Fibroblast of the aortic adventitia (primary cell): ENCODE data around the gene USP31. TPM values are rescaled to one million over a fixed set of nuclear protein-coding genes. Genes with fewer than 3 reads are reported as not detected.
A peak's percentile ranks its signal among the peaks of the same experiment; 100 is the strongest.

Experiments
- DNase-seq: peaks from one replicate; pipeline ENCODE4 v3.0.0-alpha.2; 2010; ENCODE audit warnings: low read depth
- H3K4me3 ChIP-seq: 2 replicates; pipeline ENCODE4 v1.5.1; 2011; ENCODE audit warnings: low read depth, mild to moderate bottlenecking, control low read depth, low read length, moderate library complexity
- CTCF ChIP-seq: IDR thresholded peaks from 2 replicates; pipeline ENCODE4 v1.5.1; 2011; ENCODE audit warnings: mild to moderate bottlenecking, low read length, control low read depth, inconsistent platforms; ENCODE audit not compliant: insufficient read depth
- total RNA-seq: library from RNA; depleted of rRNA; stranded (reverse); fragments of >200 nt; gene quantifications from 2 replicates; pipeline ENCODE4 v1.2.3, GENCODE V29; 2012; ENCODE audit warnings: low replicate concordance

Gene USP31
- total RNA-seq, 1 donor = 9.0 TPM

DNA sequence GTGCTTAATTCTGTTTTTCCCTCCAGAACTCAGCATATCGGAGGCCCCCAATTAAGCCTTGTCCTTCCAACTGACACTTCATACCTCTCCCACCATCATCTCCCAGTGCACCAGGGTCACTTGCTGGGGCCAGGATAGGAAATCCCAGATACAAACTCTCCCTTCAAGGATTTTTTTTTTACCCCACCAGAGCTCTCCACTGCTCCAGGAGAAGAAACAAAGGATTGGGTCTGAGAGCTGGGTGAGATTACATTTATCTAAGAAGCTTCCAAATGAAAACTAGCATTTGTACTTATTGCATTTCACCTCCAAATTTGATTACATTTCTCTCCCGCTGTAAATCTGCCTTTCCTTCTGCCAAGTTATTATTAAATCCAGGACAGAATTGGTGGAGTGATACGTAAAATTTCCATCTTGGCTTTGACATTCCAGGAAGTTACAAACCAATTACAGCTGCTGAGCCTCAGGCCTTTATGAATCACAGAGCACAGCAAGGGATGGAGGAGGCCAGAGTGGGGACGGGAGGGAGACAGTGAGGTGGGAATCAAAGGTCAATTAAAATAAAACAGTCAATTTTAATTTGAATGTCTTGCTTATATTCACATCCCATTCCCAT lies 123.5 kb downstream of the USP31 start:
- no peak overlapping the region for H3K4me3 ChIP-seq
- no peak for TF ChIP-seq CTCF
- DNase-seq = peak; percentile 25

GRCh38 chr16:23024044-23024443 lies 125.2 kb downstream of the USP31 start:
- DNase-seq = no peak
- TF ChIP-seq CTCF = no peak
- no peak overlapping the region for H3K4me3 ChIP-seq

DNA sequence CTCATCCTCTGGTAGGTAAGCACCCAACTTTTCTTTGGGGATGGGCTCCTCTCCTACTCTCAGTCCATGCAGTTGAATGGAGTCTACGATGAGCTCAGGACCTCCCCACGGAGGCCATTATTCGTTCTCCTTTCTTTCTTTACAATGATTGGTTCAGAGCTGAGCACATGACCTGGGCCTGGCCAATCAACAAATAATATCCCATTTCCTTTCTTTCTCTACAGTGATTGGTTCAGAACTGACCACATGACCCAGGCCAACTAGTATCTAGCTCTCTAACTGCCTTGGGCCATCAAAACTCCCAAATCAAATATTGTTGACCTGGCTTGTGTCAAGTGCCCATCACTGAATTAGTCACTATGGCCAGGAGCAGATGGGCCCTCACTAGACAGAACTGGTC lies 129.2 kb downstream of the USP31 start:
- DNase-seq = no peak
- no peak overlapping the region for H3K4me3 ChIP-seq
- no peak for TF ChIP-seq CTCF

- no peak overlapping the region for H3K4me3 ChIP-seq
- no peak for TF ChIP-seq CTCF
Measured at GRCh38 chr16:23016368-23016767, 132.9 kb downstream of the USP31 start.

DNA sequence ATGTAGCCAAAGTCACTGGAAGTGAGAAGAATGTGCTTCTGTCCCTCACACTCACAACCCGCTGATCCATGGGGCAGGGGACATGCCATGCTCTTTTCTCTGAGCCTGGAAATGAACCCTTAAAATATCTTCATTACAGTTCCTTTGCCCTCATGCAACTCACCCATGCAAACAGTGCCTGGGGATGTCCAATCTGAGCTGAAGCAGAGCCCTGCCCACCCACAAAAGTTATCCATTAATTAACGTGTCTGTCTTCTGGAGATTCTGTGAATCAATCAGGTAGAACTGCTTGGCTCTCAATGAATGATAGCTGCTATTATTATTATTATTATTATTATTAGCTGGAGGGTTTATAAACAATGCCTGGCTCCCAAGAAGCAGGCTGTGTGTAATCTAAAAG lies 133.7 kb downstream of the USP31 start:
- no peak for DNase-seq
- no peak for TF ChIP-seq CTCF

More at GRCh38 chr16:23016368-23016767, 132.9 kb downstream of the USP31 start:
- DNase-seq = no peak

GRCh38 chr16:23014592-23014991 lies 134.7 kb downstream of the USP31 start:
- no peak for DNase-seq
- no peak overlapping the region for H3K4me3 ChIP-seq
- TF ChIP-seq CTCF = no peak

More for the DNA sequence above, 133.7 kb downstream of the USP31 start:
- no peak overlapping the region for H3K4me3 ChIP-seq

Other genes starting within 250 kb of the USP31 start
- gene SCNN1G, start 33.3 kb upstream of the USP31 start, total RNA-seq = not detected in 2 replicates
- gene SCNN1B, start 152.8 kb upstream of the USP31 start, total RNA-seq = not detected in 2 replicates